SK-N-SH treated with all-trans-retinoic acid at 6 μM for 48 hours (cell line): ENCODE results near the gene AGAP3.

Experiments
- ATAC-seq: fragments of 200-7000 bp; cut with Tn5 transposase; 3 replicates; pipeline ENCODE4 v1.9.1; 2020; ENCODE audit warnings: mild to moderate bottlenecking, moderate library complexity
- ARNTL ChIP-seq: fragments of 450-650 bp; formaldehyde crosslinking; IDR thresholded peaks from 2 replicates; pipeline ENCODE4 v1.5.0; 2020; ENCODE audit warnings: low read depth, mild to moderate bottlenecking, moderate library complexity, borderline replicate concordance
- BACH2 ChIP-seq: fragments of 250-450 bp; sonication (Bioruptor Pico); IDR thresholded peaks from 2 replicates; pipeline ENCODE4 v1.9.0; 2021; ENCODE audit warnings: mild to moderate bottlenecking, borderline replicate concordance
- CSDC2 ChIP-seq: fragments of 250-450 bp; sonication (Bioruptor Pico); IDR thresholded peaks from 2 replicates; pipeline ENCODE4 v1.5.0; 2020; ENCODE audit warnings: mild to moderate bottlenecking, moderate library complexity
- GLIS3 ChIP-seq: fragments of 250-450 bp; sonication (Bioruptor Pico); IDR thresholded peaks from 2 replicates; pipeline ENCODE4 v1.5.0; 2020; ENCODE audit warnings: mild to moderate bottlenecking, moderate library complexity
- OSR1 ChIP-seq: fragments of 250-450 bp; sonication (Bioruptor Pico); IDR thresholded peaks from 2 replicates; pipeline ENCODE4 v1.8.0; 2022; ENCODE audit warnings: moderate library complexity, mild to moderate bottlenecking, inconsistent platforms
- PPARA ChIP-seq: fragments of 250-450 bp; sonication (Bioruptor Pico); IDR thresholded peaks from 2 replicates; pipeline ENCODE4 v1.5.0; 2020; ENCODE audit warnings: mild to moderate bottlenecking, borderline replicate concordance
- RARB ChIP-seq: fragments of 250-450 bp; sonication (Bioruptor Pico); IDR thresholded peaks from 2 replicates; pipeline ENCODE4 v1.8.0; 2021; ENCODE audit warnings: mild to moderate bottlenecking, moderate library complexity
- SNAI2 ChIP-seq: fragments of 250-450 bp; sonication (Bioruptor Pico); IDR thresholded peaks from 2 replicates; pipeline ENCODE4 v1.5.0; 2020; ENCODE audit warnings: mild to moderate bottlenecking, moderate library complexity
- TCF4 ChIP-seq: fragments of 250-450 bp; sonication (Bioruptor Pico); IDR thresholded peaks from 2 replicates; pipeline ENCODE4 v1.8.0; 2021; ENCODE audit warnings: mild to moderate bottlenecking, moderate library complexity, borderline replicate concordance
- TOX ChIP-seq: fragments of 250-450 bp; sonication (Bioruptor Pico); IDR thresholded peaks from 2 replicates; pipeline ENCODE4 v1.8.0; 2021; ENCODE audit warnings: mild to moderate bottlenecking, moderate library complexity, borderline replicate concordance
- ZC3H10 ChIP-seq: fragments of 250-450 bp; sonication (Bioruptor Pico); IDR thresholded peaks from 2 replicates; pipeline ENCODE4 v1.5.1; 2021; ENCODE audit warnings: mild to moderate bottlenecking, moderate library complexity
- ZFP3 ChIP-seq: fragments of 250-450 bp; sonication (Bioruptor Pico); IDR thresholded peaks from 2 replicates; pipeline ENCODE4 v1.5.0; 2020; ENCODE audit warnings: mild to moderate bottlenecking, moderate library complexity
- ZFP30 ChIP-seq: fragments of 450-650 bp; formaldehyde crosslinking; IDR thresholded peaks from 2 replicates; pipeline ENCODE4 v1.5.0; 2022; ENCODE audit warnings: mild to moderate bottlenecking, moderate library complexity
- ZNF565 ChIP-seq: fragments of 450-650 bp; formaldehyde crosslinking; conservative IDR thresholded peaks from 2 replicates; pipeline ENCODE4 v1.5.0; 2020; ENCODE audit warnings: low read depth, mild to moderate bottlenecking, moderate library complexity
- ZNF8 ChIP-seq: fragments of 450-650 bp; formaldehyde crosslinking; IDR thresholded peaks from 2 replicates; pipeline ENCODE4 v1.5.0; 2020; ENCODE audit warnings: mild to moderate bottlenecking, moderate library complexity
- TF ChIP-seq, protein P1 (sequence below): fragments of 250-450 bp; sonication (Bioruptor Pico); IDR thresholded peaks from 2 replicates; pipeline ENCODE4 v1.8.0; 2020; ENCODE audit warnings: mild to moderate bottlenecking, moderate library complexity, borderline replicate concordance
- TF ChIP-seq, protein P2 (sequence below): fragments of 250-450 bp; sonication (Bioruptor Pico); IDR thresholded peaks from 2 replicates; pipeline ENCODE4 v1.5.0; 2020; ENCODE audit warnings: mild to moderate bottlenecking, moderate library complexity
- TF ChIP-seq, protein P3 (sequence below): fragments of 250-450 bp; sonication (Bioruptor Pico); IDR thresholded peaks from 2 replicates; pipeline ENCODE4 v1.8.0; 2021; ENCODE audit warnings: low read depth, mild to moderate bottlenecking, moderate library complexity, borderline replicate concordance
- TF ChIP-seq, protein P4 (sequence below): fragments of 250-450 bp; sonication (Bioruptor Pico); IDR thresholded peaks from 2 replicates; pipeline ENCODE4 v1.5.1; 2020; ENCODE audit warnings: low read depth, mild to moderate bottlenecking, moderate library complexity

Gene AGAP3

DNA sequence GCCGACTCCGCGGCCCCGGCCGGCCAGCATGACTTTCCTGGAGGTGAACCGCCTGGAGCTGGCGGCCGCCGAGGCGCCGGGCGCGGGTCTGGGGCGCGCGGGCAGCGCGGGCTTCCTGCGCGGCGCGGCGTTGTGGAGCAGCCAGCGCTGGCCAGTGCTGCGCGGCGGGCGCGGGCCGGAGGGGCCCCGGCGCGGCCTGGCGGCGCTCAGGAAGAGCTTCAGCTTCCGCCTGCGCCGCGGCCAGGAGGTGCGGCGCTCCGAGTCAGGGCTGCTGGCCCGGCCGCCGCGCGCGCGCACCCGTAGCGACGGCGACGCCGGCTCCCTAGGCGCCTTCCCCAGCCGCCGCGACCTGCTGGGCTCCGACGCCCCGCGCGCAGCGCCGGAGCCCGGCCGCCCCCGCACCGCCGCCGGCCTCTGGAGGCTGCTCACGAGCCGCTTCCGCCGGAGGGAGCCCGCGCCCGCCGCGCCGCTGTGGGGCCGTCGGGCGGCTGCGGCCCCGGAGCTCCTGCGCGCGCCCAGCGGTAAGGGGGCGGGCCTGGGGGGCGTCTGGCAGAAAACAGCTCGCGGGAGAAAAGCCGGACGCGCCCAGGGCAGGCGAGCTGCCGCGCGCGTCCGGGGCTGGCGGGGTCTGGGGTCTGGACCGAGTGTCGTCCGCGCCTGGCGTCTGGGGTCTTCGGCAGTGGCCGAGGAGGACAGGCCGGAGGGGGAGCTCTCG, 29.0 kb downstream of the AGAP3 start:
- no peak for ATAC-seq
- TF ChIP-seq TOX, result no peak
- no peak for TF ChIP-seq ZFP3 (CRISPR knock-in tag)
- no peak for TF ChIP-seq SNAI2 (CRISPR knock-in tag)
- TF ChIP-seq, protein P1, sequence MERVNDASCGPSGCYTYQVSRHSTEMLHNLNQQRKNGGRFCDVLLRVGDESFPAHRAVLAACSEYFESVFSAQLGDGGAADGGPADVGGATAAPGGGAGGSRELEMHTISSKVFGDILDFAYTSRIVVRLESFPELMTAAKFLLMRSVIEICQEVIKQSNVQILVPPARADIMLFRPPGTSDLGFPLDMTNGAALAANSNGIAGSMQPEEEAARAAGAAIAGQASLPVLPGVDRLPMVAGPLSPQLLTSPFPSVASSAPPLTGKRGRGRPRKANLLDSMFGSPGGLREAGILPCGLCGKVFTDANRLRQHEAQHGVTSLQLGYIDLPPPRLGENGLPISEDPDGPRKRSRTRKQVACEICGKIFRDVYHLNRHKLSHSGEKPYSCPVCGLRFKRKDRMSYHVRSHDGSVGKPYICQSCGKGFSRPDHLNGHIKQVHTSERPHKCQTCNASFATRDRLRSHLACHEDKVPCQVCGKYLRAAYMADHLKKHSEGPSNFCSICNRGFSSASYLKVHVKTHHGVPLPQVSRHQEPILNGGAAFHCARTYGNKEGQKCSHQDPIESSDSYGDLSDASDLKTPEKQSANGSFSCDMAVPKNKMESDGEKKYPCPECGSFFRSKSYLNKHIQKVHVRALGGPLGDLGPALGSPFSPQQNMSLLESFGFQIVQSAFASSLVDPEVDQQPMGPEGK (CRISPR knock-in tag), result no peak
- TF ChIP-seq, protein P2, sequence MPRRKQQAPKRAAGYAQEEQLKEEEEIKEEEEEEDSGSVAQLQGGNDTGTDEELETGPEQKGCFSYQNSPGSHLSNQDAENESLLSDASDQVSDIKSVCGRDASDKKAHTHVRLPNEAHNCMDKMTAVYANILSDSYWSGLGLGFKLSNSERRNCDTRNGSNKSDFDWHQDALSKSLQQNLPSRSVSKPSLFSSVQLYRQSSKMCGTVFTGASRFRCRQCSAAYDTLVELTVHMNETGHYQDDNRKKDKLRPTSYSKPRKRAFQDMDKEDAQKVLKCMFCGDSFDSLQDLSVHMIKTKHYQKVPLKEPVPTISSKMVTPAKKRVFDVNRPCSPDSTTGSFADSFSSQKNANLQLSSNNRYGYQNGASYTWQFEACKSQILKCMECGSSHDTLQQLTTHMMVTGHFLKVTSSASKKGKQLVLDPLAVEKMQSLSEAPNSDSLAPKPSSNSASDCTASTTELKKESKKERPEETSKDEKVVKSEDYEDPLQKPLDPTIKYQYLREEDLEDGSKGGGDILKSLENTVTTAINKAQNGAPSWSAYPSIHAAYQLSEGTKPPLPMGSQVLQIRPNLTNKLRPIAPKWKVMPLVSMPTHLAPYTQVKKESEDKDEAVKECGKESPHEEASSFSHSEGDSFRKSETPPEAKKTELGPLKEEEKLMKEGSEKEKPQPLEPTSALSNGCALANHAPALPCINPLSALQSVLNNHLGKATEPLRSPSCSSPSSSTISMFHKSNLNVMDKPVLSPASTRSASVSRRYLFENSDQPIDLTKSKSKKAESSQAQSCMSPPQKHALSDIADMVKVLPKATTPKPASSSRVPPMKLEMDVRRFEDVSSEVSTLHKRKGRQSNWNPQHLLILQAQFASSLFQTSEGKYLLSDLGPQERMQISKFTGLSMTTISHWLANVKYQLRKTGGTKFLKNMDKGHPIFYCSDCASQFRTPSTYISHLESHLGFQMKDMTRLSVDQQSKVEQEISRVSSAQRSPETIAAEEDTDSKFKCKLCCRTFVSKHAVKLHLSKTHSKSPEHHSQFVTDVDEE, result no peak
- no peak for TF ChIP-seq CSDC2 (CRISPR knock-in tag)

DNA sequence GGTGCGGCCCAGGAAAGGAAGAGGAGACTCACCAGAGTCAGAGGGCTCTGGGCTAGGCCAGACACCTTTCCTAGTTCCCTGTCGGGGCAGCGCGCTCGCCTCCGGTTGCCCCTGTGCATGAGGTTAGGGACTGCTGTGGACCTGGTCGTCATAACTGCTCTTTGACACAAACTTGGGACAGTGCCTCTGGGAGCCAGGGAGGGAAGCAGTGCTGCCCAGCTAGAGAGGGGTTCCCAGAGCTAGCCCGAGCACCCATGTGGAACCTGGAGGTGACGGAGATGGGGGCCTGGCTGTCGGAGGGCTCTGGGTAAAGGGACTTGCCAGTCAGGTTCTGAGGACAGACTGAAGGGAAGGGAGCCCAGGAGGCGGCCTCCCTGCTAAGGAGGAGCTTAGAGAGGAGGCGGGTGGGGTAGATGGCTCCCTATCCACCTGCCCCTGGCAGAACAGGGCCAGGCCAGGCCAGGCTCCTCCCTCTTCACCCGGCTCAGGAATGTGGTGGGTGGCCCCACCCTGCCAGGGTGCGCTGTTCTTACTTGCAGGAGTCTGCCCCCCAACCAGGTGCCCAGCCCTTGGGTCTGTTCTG, 29.7 kb downstream of the AGAP3 start:
- no peak for ATAC-seq
- TF ChIP-seq, protein P1 (CRISPR knock-in tag), result no peak
- no peak for TF ChIP-seq ZFP3 (CRISPR knock-in tag)
- TF ChIP-seq, protein P3, sequence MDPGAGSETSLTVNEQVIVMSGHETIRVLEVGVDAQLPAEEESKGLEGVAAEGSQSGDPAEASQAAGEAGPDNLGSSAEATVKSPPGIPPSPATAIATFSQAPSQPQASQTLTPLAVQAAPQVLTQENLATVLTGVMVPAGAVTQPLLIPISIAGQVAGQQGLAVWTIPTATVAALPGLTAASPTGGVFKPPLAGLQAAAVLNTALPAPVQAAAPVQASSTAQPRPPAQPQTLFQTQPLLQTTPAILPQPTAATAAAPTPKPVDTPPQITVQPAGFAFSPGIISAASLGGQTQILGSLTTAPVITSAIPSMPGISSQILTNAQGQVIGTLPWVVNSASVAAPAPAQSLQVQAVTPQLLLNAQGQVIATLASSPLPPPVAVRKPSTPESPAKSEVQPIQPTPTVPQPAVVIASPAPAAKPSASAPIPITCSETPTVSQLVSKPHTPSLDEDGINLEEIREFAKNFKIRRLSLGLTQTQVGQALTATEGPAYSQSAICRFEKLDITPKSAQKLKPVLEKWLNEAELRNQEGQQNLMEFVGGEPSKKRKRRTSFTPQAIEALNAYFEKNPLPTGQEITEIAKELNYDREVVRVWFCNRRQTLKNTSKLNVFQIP (CRISPR knock-in tag), result no peak
- TF ChIP-seq SNAI2 (CRISPR knock-in tag), result no peak
- TF ChIP-seq PPARA, result no peak
- no peak for TF ChIP-seq OSR1 (CRISPR knock-in tag)
- no peak for TF ChIP-seq ZFP30
- TF ChIP-seq CSDC2 (CRISPR knock-in tag), result no peak
- TF ChIP-seq ARNTL, result no peak
- TF ChIP-seq GLIS3 (CRISPR knock-in tag), result no peak
- TF ChIP-seq, protein P4, sequence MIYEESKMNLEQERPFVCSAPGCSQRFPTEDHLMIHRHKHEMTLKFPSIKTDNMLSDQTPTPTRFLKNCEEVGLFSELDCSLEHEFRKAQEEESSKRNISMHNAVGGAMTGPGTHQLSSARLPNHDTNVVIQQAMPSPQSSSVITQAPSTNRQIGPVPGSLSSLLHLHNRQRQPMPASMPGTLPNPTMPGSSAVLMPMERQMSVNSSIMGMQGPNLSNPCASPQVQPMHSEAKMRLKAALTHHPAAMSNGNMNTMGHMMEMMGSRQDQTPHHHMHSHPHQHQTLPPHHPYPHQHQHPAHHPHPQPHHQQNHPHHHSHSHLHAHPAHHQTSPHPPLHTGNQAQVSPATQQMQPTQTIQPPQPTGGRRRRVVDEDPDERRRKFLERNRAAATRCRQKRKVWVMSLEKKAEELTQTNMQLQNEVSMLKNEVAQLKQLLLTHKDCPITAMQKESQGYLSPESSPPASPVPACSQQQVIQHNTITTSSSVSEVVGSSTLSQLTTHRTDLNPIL (CRISPR knock-in tag), result no peak
- no peak for TF ChIP-seq BACH2 (CRISPR knock-in tag)
- no peak for TF ChIP-seq ZNF8
- TF ChIP-seq ZNF565 (CRISPR knock-in tag), result no peak
- TF ChIP-seq TCF4 (CRISPR knock-in tag), result no peak
- no peak for TF ChIP-seq TOX

DNA sequence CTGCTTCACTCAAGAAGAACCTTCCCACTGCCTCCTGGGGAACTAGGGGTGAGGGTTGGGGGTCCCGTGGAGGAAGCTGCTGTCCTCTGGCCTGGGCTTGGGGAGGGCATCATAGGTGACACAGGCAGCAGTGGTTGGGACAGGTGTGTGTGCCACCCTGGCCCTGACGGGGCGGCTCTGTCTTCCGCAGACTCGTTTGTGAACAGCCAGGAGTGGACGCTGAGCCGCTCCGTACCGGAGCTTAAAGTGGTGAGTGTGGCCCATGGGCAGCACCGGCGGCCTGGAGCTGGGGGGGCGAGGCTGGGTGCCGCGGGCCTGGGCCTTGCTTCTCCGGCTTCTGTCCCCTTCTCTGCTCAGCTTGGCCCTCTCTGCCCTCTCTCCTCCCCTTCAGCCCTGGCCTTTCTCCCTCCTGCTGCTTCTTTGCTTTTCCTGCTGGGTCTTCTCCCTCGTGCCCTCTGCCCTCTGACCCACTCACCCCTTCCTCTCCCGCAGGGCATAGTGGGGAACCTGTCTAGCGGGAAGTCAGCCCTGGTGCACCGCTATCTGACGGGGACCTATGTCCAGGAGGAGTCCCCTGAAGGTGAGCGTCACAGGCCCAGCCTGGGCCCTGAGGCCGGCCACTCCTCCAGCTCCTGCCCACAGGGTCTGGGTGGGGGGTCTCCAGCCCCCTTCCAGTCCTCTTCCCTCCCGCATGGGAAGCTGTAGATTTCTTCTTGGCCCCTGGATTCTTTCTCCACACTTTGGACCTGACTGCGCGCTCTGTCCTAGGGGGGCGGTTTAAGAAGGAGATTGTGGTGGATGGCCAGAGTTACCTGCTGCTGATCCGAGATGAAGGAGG, 30.5 kb downstream of the AGAP3 start:
- no peak for ATAC-seq
- no peak for TF ChIP-seq BACH2 (CRISPR knock-in tag)
- TF ChIP-seq SNAI2 (CRISPR knock-in tag), result no peak
- TF ChIP-seq, protein P3 (CRISPR knock-in tag), result no peak
- no peak for TF ChIP-seq CSDC2 (CRISPR knock-in tag)
- no peak for TF ChIP-seq ZNF8
- no peak for TF ChIP-seq TCF4 (CRISPR knock-in tag)
- TF ChIP-seq, protein P1 (CRISPR knock-in tag), result no peak
- no peak for TF ChIP-seq ZC3H10 (CRISPR knock-in tag)
- TF ChIP-seq ZFP3 (CRISPR knock-in tag), result no peak
- TF ChIP-seq RARB (CRISPR knock-in tag), result no peak
- TF ChIP-seq, protein P4 (CRISPR knock-in tag), result no peak
